OCI-LY1 (cell line): ENCODE measurements around the gene CHRND.

Source experiments
- H2AFZ ChIP-seq: fragments of 200-600 bp; sonication (generic), shearing (Covaris generic); 2 replicates; pipeline ENCODE4 v1.6.0; 2014; ENCODE audit warnings: antibody characterized with exemption, mild to moderate bottlenecking, low read length
- H3F3A ChIP-seq: fragments of 200-600 bp; sonication (generic), shearing (Covaris generic); 2 replicates; pipeline ENCODE4 v1.6.0; 2014; ENCODE audit warnings: mild to moderate bottlenecking, antibody characterized with exemption, low read length, moderate library complexity; ENCODE audit not compliant: insufficient read depth
- H3K27ac ChIP-seq: fragments of 200-600 bp; sonication (generic); 2 replicates; pipeline ENCODE4 v1.5.1; 2014; ENCODE audit warnings: low read length, mixed run types, mild to moderate bottlenecking, low read depth; ENCODE audit not compliant: poor library complexity, severe bottlenecking
- H3K27me3 ChIP-seq: fragments of 200-600 bp; sonication (generic); 2 replicates; pipeline ENCODE4 v1.6.0; 2014; ENCODE audit warnings: antibody characterized with exemption, mild to moderate bottlenecking, low read length, moderate library complexity; ENCODE audit not compliant: insufficient read depth
- H3K36me3 ChIP-seq: fragments of 200-600 bp; sonication (generic); 2 replicates; pipeline ENCODE4 v1.6.1; 2014; ENCODE audit warnings: mild to moderate bottlenecking, antibody characterized with exemption, low read length, moderate library complexity, mixed read lengths; ENCODE audit not compliant: insufficient read depth
- H3K4me1 ChIP-seq: fragments of 200-600 bp; sonication (generic); 2 replicates; pipeline ENCODE4 v1.5.1; 2014; ENCODE audit warnings: mild to moderate bottlenecking, low read length, moderate library complexity; ENCODE audit not compliant: insufficient read depth, severe bottlenecking
- H3K4me2 ChIP-seq: fragments of 200-600 bp; sonication (generic), shearing (Covaris generic); 2 replicates; pipeline ENCODE4 v1.6.1; 2014; ENCODE audit warnings: low read length
- H3K4me3 ChIP-seq: fragments of 200-600 bp; sonication (generic); 2 replicates; pipeline ENCODE4 v1.5.1; 2014; ENCODE audit warnings: low read length, low read depth, mild to moderate bottlenecking, mixed read lengths; ENCODE audit not compliant: poor library complexity, severe bottlenecking
- H3K79me2 ChIP-seq: fragments of 200-600 bp; shearing (Covaris generic); 2 replicates; pipeline ENCODE4 v1.6.1; 2016; ENCODE audit warnings: mixed run types, low read length, mixed read lengths; ENCODE audit not compliant: insufficient read depth
- H3K9ac ChIP-seq: fragments of 200-600 bp; sonication (generic), shearing (Covaris generic); 2 replicates; pipeline ENCODE4 v1.6.1; 2014; ENCODE audit warnings: mild to moderate bottlenecking, low read length, mixed read lengths
- H3K9me2 ChIP-seq: fragments of 200-600 bp; sonication (generic), shearing (Covaris generic); 2 replicates; pipeline ENCODE4 v1.6.1; 2014; ENCODE audit warnings: low read depth, mild to moderate bottlenecking, low read length, mixed read lengths
- H3K9me3 ChIP-seq: fragments of 200-600 bp; shearing (Covaris generic); 2 replicates; pipeline ENCODE4 v1.6.1; 2014; ENCODE audit warnings: low read length, mixed read lengths
- H4K20me1 ChIP-seq: fragments of 200-600 bp; sonication (generic), shearing (Covaris generic); 2 replicates; pipeline ENCODE4 v1.6.0; 2016; ENCODE audit warnings: mild to moderate bottlenecking, low read length; ENCODE audit not compliant: insufficient read depth
- EZH2 ChIP-seq: fragments of 200-600 bp; sonication (generic), shearing (Covaris generic); IDR thresholded peaks from 2 replicates; pipeline ENCODE4 v1.8.0; 2017; ENCODE audit warnings: borderline replicate concordance, mixed run types, mild to moderate bottlenecking, antibody characterized with exemption, low read length, moderate library complexity, mixed read lengths
- TF ChIP-seq, protein P1 (sequence below): fragments of 200-600 bp; sonication (generic), shearing (Covaris generic); IDR thresholded peaks from 2 replicates; pipeline ENCODE4 v1.5.1; 2017; ENCODE audit warnings: mild to moderate bottlenecking, antibody characterized with exemption, low read length, moderate library complexity, mixed read lengths

The CHRND gene

GRCh38 chr2:232515639-232516038 lies 10.3 kb upstream of the CHRND start:
- H3F3A ChIP-seq, result no peaks in the 10 kb centered on the region
- no peaks in the 10 kb centered on the region for H3K9me2 ChIP-seq
- TF ChIP-seq EZH2, result no peak
- TF ChIP-seq, protein P1, sequence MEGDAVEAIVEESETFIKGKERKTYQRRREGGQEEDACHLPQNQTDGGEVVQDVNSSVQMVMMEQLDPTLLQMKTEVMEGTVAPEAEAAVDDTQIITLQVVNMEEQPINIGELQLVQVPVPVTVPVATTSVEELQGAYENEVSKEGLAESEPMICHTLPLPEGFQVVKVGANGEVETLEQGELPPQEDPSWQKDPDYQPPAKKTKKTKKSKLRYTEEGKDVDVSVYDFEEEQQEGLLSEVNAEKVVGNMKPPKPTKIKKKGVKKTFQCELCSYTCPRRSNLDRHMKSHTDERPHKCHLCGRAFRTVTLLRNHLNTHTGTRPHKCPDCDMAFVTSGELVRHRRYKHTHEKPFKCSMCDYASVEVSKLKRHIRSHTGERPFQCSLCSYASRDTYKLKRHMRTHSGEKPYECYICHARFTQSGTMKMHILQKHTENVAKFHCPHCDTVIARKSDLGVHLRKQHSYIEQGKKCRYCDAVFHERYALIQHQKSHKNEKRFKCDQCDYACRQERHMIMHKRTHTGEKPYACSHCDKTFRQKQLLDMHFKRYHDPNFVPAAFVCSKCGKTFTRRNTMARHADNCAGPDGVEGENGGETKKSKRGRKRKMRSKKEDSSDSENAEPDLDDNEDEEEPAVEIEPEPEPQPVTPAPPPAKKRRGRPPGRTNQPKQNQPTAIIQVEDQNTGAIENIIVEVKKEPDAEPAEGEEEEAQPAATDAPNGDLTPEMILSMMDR, result no peak
- no peak overlapping the region for H3K4me3 ChIP-seq
- no peak overlapping the region for H3K9ac ChIP-seq
- H3K9me3 ChIP-seq, result no peaks in the 10 kb centered on the region
- H3K4me1 ChIP-seq, result no peaks in the 10 kb centered on the region
- H3K79me2 ChIP-seq, result no peaks in the 10 kb centered on the region
- no peak overlapping the region for H2AFZ ChIP-seq
- no peaks in the 10 kb centered on the region for H4K20me1 ChIP-seq
- no peaks in the 10 kb centered on the region for H3K27me3 ChIP-seq
- H3K36me3 ChIP-seq, result no peaks in the 10 kb centered on the region
- H3K27ac ChIP-seq, result no peak overlapping the region
- no peak overlapping the region for H3K4me2 ChIP-seq

DNA sequence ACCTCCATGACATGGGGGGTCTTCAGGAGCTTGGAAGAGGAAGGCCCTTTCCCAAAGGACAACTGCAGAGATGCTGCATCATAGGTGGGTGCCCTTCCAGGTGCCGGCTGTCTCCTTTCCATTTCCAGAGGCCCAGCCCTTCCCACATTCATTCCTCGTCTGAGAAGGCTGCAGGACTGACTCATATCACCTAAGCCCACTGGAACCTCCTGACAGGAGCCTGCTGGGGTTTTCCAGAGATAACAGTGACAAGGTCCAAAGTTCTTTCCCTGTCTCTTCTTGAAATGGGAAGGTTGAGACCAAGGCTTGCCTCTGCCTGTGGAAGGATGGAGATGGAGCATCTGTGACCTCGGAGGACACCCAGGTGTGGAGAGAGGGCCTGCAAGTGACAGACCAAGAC lies 9.4 kb upstream of the CHRND start:
- no peaks in the 10 kb centered on the region for H3K36me3 ChIP-seq
- TF ChIP-seq, protein P1, result no peak
- TF ChIP-seq EZH2, result no peak

DNA sequence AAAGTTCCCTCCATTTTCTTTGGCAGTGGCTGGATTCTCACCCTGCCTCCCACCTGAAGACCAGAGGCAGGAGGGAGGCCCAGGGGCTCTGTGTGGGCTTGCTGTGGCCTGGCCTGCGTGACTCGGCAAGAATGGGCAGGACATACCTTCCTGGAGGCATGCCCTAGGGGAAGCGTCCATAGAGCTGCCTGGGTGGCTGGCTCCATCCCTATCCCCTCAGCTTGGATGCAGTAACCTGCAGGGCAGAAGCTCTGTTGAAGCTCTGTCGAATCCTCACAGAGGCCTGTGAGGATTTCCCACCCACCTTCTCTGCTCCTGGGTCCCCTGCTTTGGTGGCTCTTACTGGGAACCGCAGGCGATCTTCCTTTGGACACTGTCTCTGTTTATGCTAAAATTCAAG lies 7.1 kb upstream of the CHRND start:
- H4K20me1 ChIP-seq, result no peaks in the 10 kb centered on the region

More for the DNA sequence above, 9.4 kb upstream of the CHRND start:
- Histone ChIP-seq H4K20me1 (no peaks in the 10 kb centered on the region), H3K9me2 (no peaks in the 10 kb centered on the region), H3K4me3 (no peak overlapping the region), H3K9me3 (no peaks in the 10 kb centered on the region), H3K79me2 (no peaks in the 10 kb centered on the region), H3K4me2 (no peak overlapping the region), H3K27ac (no peak overlapping the region), H3K4me1 (no peaks in the 10 kb centered on the region), H3K9ac (no peak overlapping the region), H3K27me3 (no peaks in the 10 kb centered on the region), H3F3A (no peaks in the 10 kb centered on the region), H2AFZ (no peak overlapping the region)

More for the DNA sequence above, 7.1 kb upstream of the CHRND start:
- Histone ChIP-seq H3K27me3 (peaks cover 3% of the 10 kb centered on the region; the same call in 1 of the 2 replicates), H3K4me2 (no peak overlapping the region), H3K9me3 (no peaks in the 10 kb centered on the region), H3K27ac (no peak overlapping the region), H3K79me2 (no peaks in the 10 kb centered on the region), H3K4me1 (no peaks in the 10 kb centered on the region), H3K9ac (no peak overlapping the region), H3K36me3 (no peaks in the 10 kb centered on the region), H3F3A (no peaks in the 10 kb centered on the region), H3K4me3 (no peak overlapping the region), H3K9me2 (no peaks in the 10 kb centered on the region), H2AFZ (no peak overlapping the region)
- no peak for TF ChIP-seq EZH2
- TF ChIP-seq, protein P1, result no peak
